Astrocyte (in vitro differentiated cells and primary cell): Measurements from ENCODE around the gene ACCSL.

Experiments
- EZH2 ChIP-seq: IDR thresholded peaks from 2 replicates; pipeline ENCODE4 v1.6.1; 2012; ENCODE audit warnings: mild to moderate bottlenecking, low read length, inconsistent platforms; ENCODE audit not compliant: insufficient read depth
- TF ChIP-seq, protein P1 (sequence below): IDR thresholded peaks from 2 replicates; pipeline ENCODE4 v1.5.1; 2011; ENCODE audit warnings: low read depth, mild to moderate bottlenecking, inconsistent platforms, low read length, moderate library complexity; ENCODE audit not compliant: insufficient read depth

DNA sequence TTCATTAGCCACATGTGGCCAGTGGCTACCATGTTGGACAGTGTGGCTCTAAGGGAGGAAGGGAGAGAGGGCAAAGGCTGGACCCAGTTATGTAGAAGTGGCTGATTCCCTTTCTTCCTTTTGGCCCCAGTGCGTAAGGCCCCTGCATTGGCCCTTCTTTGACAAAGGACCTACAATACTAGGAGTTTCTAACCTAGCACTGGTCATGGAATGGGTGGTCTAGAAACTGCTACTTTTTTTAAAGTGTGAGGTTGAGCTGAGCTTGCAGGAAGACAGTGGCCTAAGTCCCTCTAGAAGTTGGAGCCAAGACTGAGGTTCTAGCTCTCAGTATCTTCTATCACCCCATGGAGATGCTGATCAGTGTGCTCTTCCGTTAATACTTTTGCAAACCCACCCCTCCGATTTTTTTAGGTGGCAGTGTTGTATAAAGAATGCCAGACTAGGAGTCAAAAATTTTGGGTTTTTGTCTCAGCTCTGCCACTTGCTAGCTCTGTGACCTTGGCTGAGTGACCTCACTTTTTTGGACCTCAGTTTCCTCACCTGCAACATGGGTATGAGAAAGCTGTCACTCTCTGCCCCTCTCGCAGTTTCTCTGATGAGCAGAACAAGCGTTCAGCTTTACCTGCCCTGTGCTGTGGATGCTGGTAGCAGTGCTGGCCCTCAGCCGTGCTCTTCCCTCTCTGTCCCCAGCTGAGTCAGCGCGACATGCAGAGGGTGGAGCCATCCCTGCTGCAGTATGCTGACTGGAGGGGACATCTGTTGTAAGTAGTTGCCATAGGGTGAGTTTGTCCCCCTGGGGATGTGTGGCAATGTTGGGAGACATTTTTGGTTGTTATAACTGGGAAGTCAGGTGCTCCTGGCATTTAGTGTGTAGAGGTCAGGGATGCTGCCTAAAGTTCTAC, 25.2 kb downstream of the ACCSL start:
- TF ChIP-seq, protein P1, sequence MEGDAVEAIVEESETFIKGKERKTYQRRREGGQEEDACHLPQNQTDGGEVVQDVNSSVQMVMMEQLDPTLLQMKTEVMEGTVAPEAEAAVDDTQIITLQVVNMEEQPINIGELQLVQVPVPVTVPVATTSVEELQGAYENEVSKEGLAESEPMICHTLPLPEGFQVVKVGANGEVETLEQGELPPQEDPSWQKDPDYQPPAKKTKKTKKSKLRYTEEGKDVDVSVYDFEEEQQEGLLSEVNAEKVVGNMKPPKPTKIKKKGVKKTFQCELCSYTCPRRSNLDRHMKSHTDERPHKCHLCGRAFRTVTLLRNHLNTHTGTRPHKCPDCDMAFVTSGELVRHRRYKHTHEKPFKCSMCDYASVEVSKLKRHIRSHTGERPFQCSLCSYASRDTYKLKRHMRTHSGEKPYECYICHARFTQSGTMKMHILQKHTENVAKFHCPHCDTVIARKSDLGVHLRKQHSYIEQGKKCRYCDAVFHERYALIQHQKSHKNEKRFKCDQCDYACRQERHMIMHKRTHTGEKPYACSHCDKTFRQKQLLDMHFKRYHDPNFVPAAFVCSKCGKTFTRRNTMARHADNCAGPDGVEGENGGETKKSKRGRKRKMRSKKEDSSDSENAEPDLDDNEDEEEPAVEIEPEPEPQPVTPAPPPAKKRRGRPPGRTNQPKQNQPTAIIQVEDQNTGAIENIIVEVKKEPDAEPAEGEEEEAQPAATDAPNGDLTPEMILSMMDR = no peak
- no peak for TF ChIP-seq EZH2
